NB4 (cell line): ENCODE results near the gene GPC5.

Experiments
- MYC ChIP-seq: IDR thresholded peaks from 2 replicates; pipeline ENCODE4 v1.6.1; 2011; ENCODE audit warnings: low read depth, low read length
- POLR2A ChIP-seq: IDR thresholded peaks from 2 replicates; pipeline ENCODE4 v1.6.1; 2011; ENCODE audit warnings: mild to moderate bottlenecking; ENCODE audit not compliant: insufficient read length; ENCODE audit errors: extremely low read depth
- TF ChIP-seq, protein P1 (sequence below): IDR thresholded peaks from one replicate; pipeline ENCODE4 v1.5.1; 2012; ENCODE audit warnings: low read depth, low read length
- TF ChIP-seq, protein P2 (sequence below): IDR thresholded peaks from 2 replicates; pipeline ENCODE4 v1.6.1; 2011; ENCODE audit warnings: low read depth, low read length

GRCh38 chr13:91546900-91547299, 148.5 kb downstream of the GPC5 start:
- TF ChIP-seq, protein P1, sequence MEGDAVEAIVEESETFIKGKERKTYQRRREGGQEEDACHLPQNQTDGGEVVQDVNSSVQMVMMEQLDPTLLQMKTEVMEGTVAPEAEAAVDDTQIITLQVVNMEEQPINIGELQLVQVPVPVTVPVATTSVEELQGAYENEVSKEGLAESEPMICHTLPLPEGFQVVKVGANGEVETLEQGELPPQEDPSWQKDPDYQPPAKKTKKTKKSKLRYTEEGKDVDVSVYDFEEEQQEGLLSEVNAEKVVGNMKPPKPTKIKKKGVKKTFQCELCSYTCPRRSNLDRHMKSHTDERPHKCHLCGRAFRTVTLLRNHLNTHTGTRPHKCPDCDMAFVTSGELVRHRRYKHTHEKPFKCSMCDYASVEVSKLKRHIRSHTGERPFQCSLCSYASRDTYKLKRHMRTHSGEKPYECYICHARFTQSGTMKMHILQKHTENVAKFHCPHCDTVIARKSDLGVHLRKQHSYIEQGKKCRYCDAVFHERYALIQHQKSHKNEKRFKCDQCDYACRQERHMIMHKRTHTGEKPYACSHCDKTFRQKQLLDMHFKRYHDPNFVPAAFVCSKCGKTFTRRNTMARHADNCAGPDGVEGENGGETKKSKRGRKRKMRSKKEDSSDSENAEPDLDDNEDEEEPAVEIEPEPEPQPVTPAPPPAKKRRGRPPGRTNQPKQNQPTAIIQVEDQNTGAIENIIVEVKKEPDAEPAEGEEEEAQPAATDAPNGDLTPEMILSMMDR, result no peak
- TF ChIP-seq, protein P2, sequence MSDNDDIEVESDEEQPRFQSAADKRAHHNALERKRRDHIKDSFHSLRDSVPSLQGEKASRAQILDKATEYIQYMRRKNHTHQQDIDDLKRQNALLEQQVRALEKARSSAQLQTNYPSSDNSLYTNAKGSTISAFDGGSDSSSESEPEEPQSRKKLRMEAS, result no peak
- TF ChIP-seq POLR2A (no peak), MYC (no peak)
